ENCODE data around the gene ERCC2. TPM values are rescaled to one million over a fixed set of nuclear protein-coding genes. Genes with fewer than 3 reads are reported as not detected.

The ERCC2 gene
- total and polyA plus RNA-seq, 2 experiments from 2014 or later: 33.3 to 81.1 TPM

DNA sequence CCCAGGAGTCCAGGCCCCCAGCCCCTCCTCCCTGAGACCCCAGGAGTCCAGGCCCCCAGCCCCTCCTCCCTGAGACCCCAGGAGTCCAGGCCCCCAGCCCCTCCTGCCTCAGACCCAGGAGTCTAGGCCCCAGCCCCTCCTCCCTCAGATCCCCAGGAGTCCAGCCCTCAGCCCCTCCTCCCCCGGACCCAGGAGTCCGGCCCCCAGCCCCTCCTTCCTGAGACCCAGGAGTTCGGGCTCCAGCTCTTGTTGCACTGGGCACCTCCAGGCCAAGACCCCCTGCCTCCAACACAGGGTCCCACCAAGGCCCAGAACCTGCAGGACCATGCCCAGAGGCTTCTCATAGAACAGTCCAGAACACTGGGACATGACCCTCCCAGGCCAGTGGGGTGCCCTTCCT, 49.5 kb upstream of the ERCC2 start:
- Histone ChIP-seq H3K4me3 (no peak overlapping the region), H3K27ac (ENCODE audit: low read depth) (no peak overlapping the region), H2AFZ (no peak overlapping the region), H3K36me3 (ENCODE audit: insufficient read depth) (no peaks in the 10 kb centered on the region; the same call in 1 of the 2 replicates), H3F3A (replicated peaks; ENCODE audit: low read depth) (peaks cover 9% of the 10 kb centered on the region; the same call in 1 of the 2 replicates), H3K79me2 (replicated peaks; ENCODE audit: insufficient read depth) (peaks cover 5% of the 10 kb centered on the region; the same call in 1 of the 2 replicates), H3K27me3 (ENCODE audit: insufficient read depth) (no peaks in the 10 kb centered on the region), H3K4me2 (no peak overlapping the region), H3K9me2 (ENCODE audit: insufficient read depth) (no peaks in the 10 kb centered on the region), H3K4me1 (ENCODE audit: insufficient read depth) (peaks cover 8% of the 10 kb centered on the region; the same call in 1 of the 2 replicates), H4K20me1 (replicated peaks; ENCODE audit: insufficient read depth) (peaks cover 2% of the 10 kb centered on the region; the same call in 1 of the 2 replicates)
- H3K9me3 Mint-ChIP-seq: no peaks in the 10 kb centered on the region; the same call in 2 of the 3 replicates
- no peak for ATAC-seq
- peaks cover 13% of the 10 kb centered on the region for H3K27me3 Mint-ChIP-seq (ENCODE audit: insufficient read depth, low read depth, poor library complexity)
- TF ChIP-seq STAT1 (IDR thresholded peaks at IDR 0.05; ENCODE audit: unreplicated experiment) (no peak), NANOG (IDR thresholded peaks at IDR 0.05; ENCODE audit: borderline replicate concordance) (no peak), EZH2phosphoT487 (IDR thresholded peaks at IDR 0.05; ENCODE audit: unreplicated experiment) (no peak), ZNF331 (CRISPR knock-in tag; IDR thresholded peaks at IDR 0.05; ENCODE audit: low read depth) (no peak), POLR2AphosphoS5 (IDR thresholded peaks at IDR 0.05; ENCODE audit: low read depth) (no peak)
- TF ChIP-seq, protein P1, sequence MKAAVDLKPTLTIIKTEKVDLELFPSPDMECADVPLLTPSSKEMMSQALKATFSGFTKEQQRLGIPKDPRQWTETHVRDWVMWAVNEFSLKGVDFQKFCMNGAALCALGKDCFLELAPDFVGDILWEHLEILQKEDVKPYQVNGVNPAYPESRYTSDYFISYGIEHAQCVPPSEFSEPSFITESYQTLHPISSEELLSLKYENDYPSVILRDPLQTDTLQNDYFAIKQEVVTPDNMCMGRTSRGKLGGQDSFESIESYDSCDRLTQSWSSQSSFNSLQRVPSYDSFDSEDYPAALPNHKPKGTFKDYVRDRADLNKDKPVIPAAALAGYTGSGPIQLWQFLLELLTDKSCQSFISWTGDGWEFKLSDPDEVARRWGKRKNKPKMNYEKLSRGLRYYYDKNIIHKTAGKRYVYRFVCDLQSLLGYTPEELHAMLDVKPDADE (IDR thresholded peaks at IDR 0.05): no peak
- TF ChIP-seq, protein P2, sequence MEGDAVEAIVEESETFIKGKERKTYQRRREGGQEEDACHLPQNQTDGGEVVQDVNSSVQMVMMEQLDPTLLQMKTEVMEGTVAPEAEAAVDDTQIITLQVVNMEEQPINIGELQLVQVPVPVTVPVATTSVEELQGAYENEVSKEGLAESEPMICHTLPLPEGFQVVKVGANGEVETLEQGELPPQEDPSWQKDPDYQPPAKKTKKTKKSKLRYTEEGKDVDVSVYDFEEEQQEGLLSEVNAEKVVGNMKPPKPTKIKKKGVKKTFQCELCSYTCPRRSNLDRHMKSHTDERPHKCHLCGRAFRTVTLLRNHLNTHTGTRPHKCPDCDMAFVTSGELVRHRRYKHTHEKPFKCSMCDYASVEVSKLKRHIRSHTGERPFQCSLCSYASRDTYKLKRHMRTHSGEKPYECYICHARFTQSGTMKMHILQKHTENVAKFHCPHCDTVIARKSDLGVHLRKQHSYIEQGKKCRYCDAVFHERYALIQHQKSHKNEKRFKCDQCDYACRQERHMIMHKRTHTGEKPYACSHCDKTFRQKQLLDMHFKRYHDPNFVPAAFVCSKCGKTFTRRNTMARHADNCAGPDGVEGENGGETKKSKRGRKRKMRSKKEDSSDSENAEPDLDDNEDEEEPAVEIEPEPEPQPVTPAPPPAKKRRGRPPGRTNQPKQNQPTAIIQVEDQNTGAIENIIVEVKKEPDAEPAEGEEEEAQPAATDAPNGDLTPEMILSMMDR (conservative IDR thresholded peaks at IDR 0.05; ENCODE audit: low read depth in 2 of 2): no peak
- TF ChIP-seq, protein P3, sequence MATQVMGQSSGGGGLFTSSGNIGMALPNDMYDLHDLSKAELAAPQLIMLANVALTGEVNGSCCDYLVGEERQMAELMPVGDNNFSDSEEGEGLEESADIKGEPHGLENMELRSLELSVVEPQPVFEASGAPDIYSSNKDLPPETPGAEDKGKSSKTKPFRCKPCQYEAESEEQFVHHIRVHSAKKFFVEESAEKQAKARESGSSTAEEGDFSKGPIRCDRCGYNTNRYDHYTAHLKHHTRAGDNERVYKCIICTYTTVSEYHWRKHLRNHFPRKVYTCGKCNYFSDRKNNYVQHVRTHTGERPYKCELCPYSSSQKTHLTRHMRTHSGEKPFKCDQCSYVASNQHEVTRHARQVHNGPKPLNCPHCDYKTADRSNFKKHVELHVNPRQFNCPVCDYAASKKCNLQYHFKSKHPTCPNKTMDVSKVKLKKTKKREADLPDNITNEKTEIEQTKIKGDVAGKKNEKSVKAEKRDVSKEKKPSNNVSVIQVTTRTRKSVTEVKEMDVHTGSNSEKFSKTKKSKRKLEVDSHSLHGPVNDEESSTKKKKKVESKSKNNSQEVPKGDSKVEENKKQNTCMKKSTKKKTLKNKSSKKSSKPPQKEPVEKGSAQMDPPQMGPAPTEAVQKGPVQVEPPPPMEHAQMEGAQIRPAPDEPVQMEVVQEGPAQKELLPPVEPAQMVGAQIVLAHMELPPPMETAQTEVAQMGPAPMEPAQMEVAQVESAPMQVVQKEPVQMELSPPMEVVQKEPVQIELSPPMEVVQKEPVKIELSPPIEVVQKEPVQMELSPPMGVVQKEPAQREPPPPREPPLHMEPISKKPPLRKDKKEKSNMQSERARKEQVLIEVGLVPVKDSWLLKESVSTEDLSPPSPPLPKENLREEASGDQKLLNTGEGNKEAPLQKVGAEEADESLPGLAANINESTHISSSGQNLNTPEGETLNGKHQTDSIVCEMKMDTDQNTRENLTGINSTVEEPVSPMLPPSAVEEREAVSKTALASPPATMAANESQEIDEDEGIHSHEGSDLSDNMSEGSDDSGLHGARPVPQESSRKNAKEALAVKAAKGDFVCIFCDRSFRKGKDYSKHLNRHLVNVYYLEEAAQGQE (IDR thresholded peaks at IDR 0.05; ENCODE audit: unreplicated experiment): no peak
- peaks cover 33% of the 10 kb centered on the region for H3K36me3 Mint-ChIP-seq (ENCODE audit: low read depth)
- peaks cover 19% of the 10 kb centered on the region for H3K4me1 Mint-ChIP-seq
- H3K4me3 Mint-ChIP-seq: no peak overlapping the region
- no peak for DNase-seq (ENCODE audit: low spot score)
- no peak overlapping the region for H3K27ac Mint-ChIP-seq

DNA sequence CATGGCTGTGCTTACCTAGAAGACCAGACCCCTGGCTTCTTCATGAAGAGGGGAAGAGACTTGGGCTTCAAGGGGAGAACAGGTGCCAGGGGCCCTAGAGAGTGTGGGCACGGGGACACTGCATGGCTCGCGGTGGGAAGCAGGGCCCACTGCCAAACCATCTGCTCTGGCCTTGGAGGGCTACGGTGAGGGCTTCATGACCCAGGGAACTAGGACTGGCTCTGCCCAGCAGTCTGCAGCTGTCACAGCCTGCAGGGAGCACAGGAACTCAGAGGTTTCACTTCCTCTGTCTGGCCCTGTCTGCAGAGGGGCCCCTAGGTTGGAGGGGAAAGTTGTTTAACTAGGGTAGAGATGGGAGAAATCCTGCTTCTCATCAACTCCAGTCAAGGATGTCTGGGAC, 49.0 kb upstream of the ERCC2 start:
- Histone ChIP-seq H3K79me2 (replicated peaks; ENCODE audit: insufficient read depth) (peaks cover 5% of the 10 kb centered on the region; the same call in 1 of the 2 replicates), H3K36me3 (ENCODE audit: insufficient read depth) (no peaks in the 10 kb centered on the region; the same call in 1 of the 2 replicates), H3K4me3 (no peak overlapping the region), H4K20me1 (replicated peaks; ENCODE audit: insufficient read depth) (peaks cover 2% of the 10 kb centered on the region; the same call in 1 of the 2 replicates), H3K4me1 (ENCODE audit: insufficient read depth) (0 out of 2 replicates have a peak, but pooled peaks cover 4% of the 10 kb centered on the region), H3K27ac (ENCODE audit: low read depth) (no peak overlapping the region), H3K4me2 (no peak overlapping the region), H3K27me3 (ENCODE audit: insufficient read depth) (no peaks in the 10 kb centered on the region), H2AFZ (no peak overlapping the region), H3F3A (replicated peaks; ENCODE audit: low read depth) (peaks cover 7% of the 10 kb centered on the region; the same call in 1 of the 2 replicates), H3K9me2 (ENCODE audit: insufficient read depth) (no peaks in the 10 kb centered on the region)
- no peak overlapping the region; the same call in 1 of the 2 replicates for H3K27ac Mint-ChIP-seq
- H3K4me3 Mint-ChIP-seq: no peak overlapping the region
- peaks cover 38% of the 10 kb centered on the region for H3K36me3 Mint-ChIP-seq (ENCODE audit: low read depth)
- peaks cover 15% of the 10 kb centered on the region for H3K4me1 Mint-ChIP-seq
- peaks cover 16% of the 10 kb centered on the region for H3K27me3 Mint-ChIP-seq (ENCODE audit: insufficient read depth, low read depth, poor library complexity)
- DNase-seq (ENCODE audit: low spot score) (no peak), ATAC-seq (no peak)
- no peaks in the 10 kb centered on the region; the same call in 2 of the 3 replicates for H3K9me3 Mint-ChIP-seq
- TF ChIP-seq EZH2phosphoT487 (IDR thresholded peaks at IDR 0.05; ENCODE audit: unreplicated experiment) (no peak), NANOG (IDR thresholded peaks at IDR 0.05; ENCODE audit: borderline replicate concordance) (no peak), ZNF331 (CRISPR knock-in tag; IDR thresholded peaks at IDR 0.05; ENCODE audit: low read depth) (no peak), STAT1 (IDR thresholded peaks at IDR 0.05; ENCODE audit: unreplicated experiment) (no peak), CREB1 (CRISPR knock-in tag; IDR thresholded peaks at IDR 0.05; ENCODE audit: low read depth) (no peak), ZNF114 (CRISPR knock-in tag; IDR thresholded peaks at IDR 0.05) (no peak), JUNB (IDR thresholded peaks at IDR 0.05; ENCODE audit: unreplicated experiment) (no peak), EZH2 (IDR thresholded peaks at IDR 0.05; ENCODE audit: low read depth, unreplicated experiment) (no peak), POLR2AphosphoS5 (IDR thresholded peaks at IDR 0.05; ENCODE audit: low read depth) (no peak)
- TF ChIP-seq, protein P3 (IDR thresholded peaks at IDR 0.05; ENCODE audit: unreplicated experiment): no peak
- TF ChIP-seq, protein P1 (IDR thresholded peaks at IDR 0.05): no peak

Data from GM23338 (cell line).